ENCODE data around the gene CACNA1G. TPM values are rescaled to one million over a fixed set of nuclear protein-coding genes. Genes with fewer than 3 reads are reported as not detected.

Gene CACNA1G
- total RNA-seq, 2 experiments from 2014 or later, result not detected

- Mint-ChIP-seq H3K36me3 (ENCODE audit: low read depth) (no peaks in the 10 kb centered on the region), H3K27me3 (no peaks in the 10 kb centered on the region), H3K4me1 (no peaks in the 10 kb centered on the region), H3K27ac (no peak overlapping the region), H3K9me3 (ENCODE audit: low read depth) (no peaks in the 10 kb centered on the region), H3K4me3 (no peak overlapping the region)
- no peak for DNase-seq
- ChIA-PET CTCF (no interaction called here), POLR2A (interaction anchor here (0.6 kb wide), 1 partner anchor 153 kb away, joined by 5 read pairs; no protein-coding TSS in a partner anchor)
- intact Hi-C loops (cut with DNase I, micrococcal nuclease), result no loop called here
- ATAC-seq, result no peak
These were observed 59.0 kb downstream of the CACNA1G start for GRCh38 chr17:50619489-50619888.

- ATAC-seq (no peak), DNase-seq (no peak)
- ChIA-PET CTCF (interaction anchor here (0.7 to 0.8 kb wide), 2 partner anchors 75 to 138 kb away, joined by 3 read pairs; no protein-coding TSS in a partner anchor), POLR2A (no interaction called here)
- Mint-ChIP-seq H3K9me3 (ENCODE audit: low read depth) (no peaks in the 10 kb centered on the region), H3K4me1 (no peaks in the 10 kb centered on the region), H3K4me3 (no peak overlapping the region), H3K27ac (no peak overlapping the region), H3K27me3 (peaks cover 2% of the 10 kb centered on the region), H3K36me3 (ENCODE audit: low read depth) (no peaks in the 10 kb centered on the region)
- intact Hi-C loops (cut with DNase I, micrococcal nuclease), result no loop called here
These were observed 59.7 kb downstream of the CACNA1G start for GRCh38 chr17:50620237-50620636.

GRCh38 chr17:50620858-50621257 lies 60.3 kb downstream of the CACNA1G start:
- no peak for DNase-seq
- no peak overlapping the region for H3K4me3 Mint-ChIP-seq
- POLR2A ChIA-PET, result no interaction called here

GRCh38 chr17:50621574-50622031 lies 61.1 kb downstream of the CACNA1G start:
- Mint-ChIP-seq H3K4me1 (no peaks in the 10 kb centered on the region), H3K9me3 (ENCODE audit: low read depth) (no peaks in the 10 kb centered on the region), H3K4me3 (no peak overlapping the region), H3K27me3 (peaks cover 6% of the 10 kb centered on the region), H3K27ac (no peak overlapping the region), H3K36me3 (ENCODE audit: low read depth) (no peaks in the 10 kb centered on the region)
- DNase-seq (no peak), ATAC-seq (no peak)
- intact Hi-C loops (cut with DNase I, micrococcal nuclease), result no loop called here
- ChIA-PET POLR2A (no interaction called here), CTCF (interaction anchor here (1.0 kb wide), 1 partner anchor 9 kb away, joined by 4 read pairs; no protein-coding TSS in a partner anchor)

More at GRCh38 chr17:50620858-50621257, 60.3 kb downstream of the CACNA1G start:
- H3K27ac Mint-ChIP-seq, result no peak overlapping the region
- intact Hi-C loops (cut with DNase I, micrococcal nuclease), result no loop called here
- H3K4me1 Mint-ChIP-seq, result no peaks in the 10 kb centered on the region
- no peaks in the 10 kb centered on the region for H3K36me3 Mint-ChIP-seq (ENCODE audit: low read depth)
- no peaks in the 10 kb centered on the region for H3K9me3 Mint-ChIP-seq (ENCODE audit: low read depth)
- H3K27me3 Mint-ChIP-seq, result peaks cover 4% of the 10 kb centered on the region
- no peak for ATAC-seq
- CTCF ChIA-PET, result interaction anchor here (0.7 to 1.0 kb wide), 3 partner anchors 10 to 137 kb away, joined by 3 to 4 read pairs (median 3); no protein-coding TSS in a partner anchor

- Mint-ChIP-seq H3K9me3 (ENCODE audit: low read depth) (no peaks in the 10 kb centered on the region), H3K36me3 (ENCODE audit: low read depth) (no peaks in the 10 kb centered on the region), H3K27me3 (peaks cover 16% of the 10 kb centered on the region), H3K27ac (no peak overlapping the region), H3K4me1 (no peaks in the 10 kb centered on the region), H3K4me3 (no peak overlapping the region)
- ATAC-seq (no peak), DNase-seq (no peak)
- ChIA-PET POLR2A (no interaction called here), CTCF (interaction anchor here (0.9 to 3.9 kb wide), 5 partner anchors 8 to 82 kb away, joined by 3 to 22 read pairs (median 6); no protein-coding TSS in a partner anchor)
- intact Hi-C loops (cut with DNase I, micrococcal nuclease), result no loop called here
These were observed 63.9 kb downstream of the CACNA1G start for GRCh38 chr17:50624321-50624934.

- DNase-seq (no peak), ATAC-seq (no peak)
- intact Hi-C loops (cut with DNase I, micrococcal nuclease), result loop anchor here (5.0 kb wide), 2 partner anchors 63 to 143 kb away; partner anchors contain the start of gene CACNA1G (in 1 of the 2)
- H3K4me3 Mint-ChIP-seq, result no peak overlapping the region
- H3K27me3 Mint-ChIP-seq, result peaks cover 16% of the 10 kb centered on the region
- no peak overlapping the region for H3K27ac Mint-ChIP-seq
- H3K36me3 Mint-ChIP-seq (ENCODE audit: low read depth), result no peaks in the 10 kb centered on the region
- no peaks in the 10 kb centered on the region for H3K9me3 Mint-ChIP-seq (ENCODE audit: low read depth)
- POLR2A ChIA-PET, result no interaction called here
- CTCF ChIA-PET, result interaction anchor here (0.5 to 3.9 kb wide), 22 partner anchors 9 to 263 kb away, joined by 3 to 31 read pairs (median 4); partner anchors contain the start of gene SPATA20
- no peaks in the 10 kb centered on the region for H3K4me1 Mint-ChIP-seq
These were observed 64.7 kb downstream of the CACNA1G start for GRCh38 chr17:50625032-50625871.

- intact Hi-C loops (cut with DNase I, micrococcal nuclease), result loop anchor here (1.0 to 5.0 kb wide), 5 partner anchors 64 to 148 kb away; partner anchors contain the start of genes SPATA20 (in 2 of the 2), CACNA1G (in 1 of the 2) and RSAD1 (in 1 of the 2)
- Mint-ChIP-seq H3K36me3 (ENCODE audit: low read depth) (no peaks in the 10 kb centered on the region), H3K27me3 (peaks cover 21% of the 10 kb centered on the region), H3K27ac (no peak overlapping the region), H3K4me1 (no peaks in the 10 kb centered on the region), H3K4me3 (no peak overlapping the region), H3K9me3 (ENCODE audit: low read depth) (no peaks in the 10 kb centered on the region)
- DNase-seq (peak; percentile 83), ATAC-seq (peak; percentile 88)
- CTCF ChIA-PET, result interaction anchor here (0.6 to 3.9 kb wide), 22 partner anchors 9 to 264 kb away, joined by 3 to 31 read pairs (median 4); partner anchors contain the start of gene SPATA20
- POLR2A ChIA-PET, result interaction anchor here (0.6 kb wide), 1 partner anchor 67 kb away, joined by 3 read pairs; no protein-coding TSS in a partner anchor
These were observed 65.6 kb downstream of the CACNA1G start for GRCh38 chr17:50626037-50626574.

- DNase-seq, result no peak
- Mint-ChIP-seq H3K36me3 (ENCODE audit: low read depth) (no peaks in the 10 kb centered on the region), H3K27ac (no peak overlapping the region), H3K9me3 (ENCODE audit: low read depth) (no peaks in the 10 kb centered on the region), H3K27me3 (peaks cover 30% of the 10 kb centered on the region), H3K4me1 (no peaks in the 10 kb centered on the region), H3K4me3 (no peak overlapping the region)
- intact Hi-C loops (cut with DNase I, micrococcal nuclease), result loop anchor here (5.0 kb wide), 2 partner anchors 65 to 145 kb away; partner anchors contain the start of gene CACNA1G (in 1 of the 2)
- ChIA-PET CTCF (interaction anchor here (0.6 to 3.9 kb wide), 19 partner anchors 10 to 154 kb away, joined by 3 to 31 read pairs (median 5); partner anchors contain the start of gene CACNA1G), POLR2A (interaction anchor here (0.5 to 0.6 kb wide), 2 partner anchors 24 to 96 kb away, joined by 4 to 5 read pairs; no protein-coding TSS in a partner anchor)
- no peak for ATAC-seq
These were observed 66.7 kb downstream of the CACNA1G start for GRCh38 chr17:50627036-50627781.

- ATAC-seq (no peak), DNase-seq (no peak)
- Mint-ChIP-seq H3K27me3 (peaks cover 35% of the 10 kb centered on the region), H3K27ac (no peak overlapping the region), H3K36me3 (ENCODE audit: low read depth) (no peaks in the 10 kb centered on the region), H3K4me3 (no peak overlapping the region), H3K4me1 (no peaks in the 10 kb centered on the region), H3K9me3 (ENCODE audit: low read depth) (no peaks in the 10 kb centered on the region)
- intact Hi-C loops (cut with DNase I, micrococcal nuclease), result loop anchor here (5.0 kb wide), 2 partner anchors 66 to 146 kb away; partner anchors contain the start of gene CACNA1G (in 1 of the 2)
- ChIA-PET POLR2A (interaction anchor here (0.6 kb wide), 1 partner anchor 95 kb away, joined by 4 read pairs; no protein-coding TSS in a partner anchor), CTCF (interaction anchor here (0.6 to 3.9 kb wide), 15 partner anchors 10 to 151 kb away, joined by 3 to 31 read pairs (median 4); partner anchors contain the start of gene LUC7L3)
These were observed 67.5 kb downstream of the CACNA1G start for GRCh38 chr17:50627782-50628601.

- H3K36me3 Mint-ChIP-seq (ENCODE audit: low read depth), result no peaks in the 10 kb centered on the region
- no peak for DNase-seq
- H3K9me3 Mint-ChIP-seq (ENCODE audit: low read depth), result no peaks in the 10 kb centered on the region
- no peak for ATAC-seq
- no peak overlapping the region for H3K4me3 Mint-ChIP-seq
- CTCF ChIA-PET, result interaction anchor here (0.6 to 3.0 kb wide), 15 partner anchors 9 to 209 kb away, joined by 3 to 14 read pairs (median 4); partner anchors contain the start of gene CACNA1G
- H3K27ac Mint-ChIP-seq, result no peak overlapping the region
- POLR2A ChIA-PET, result no interaction called here
- H3K4me1 Mint-ChIP-seq, result no peaks in the 10 kb centered on the region
- intact Hi-C loops (cut with DNase I, micrococcal nuclease), result loop anchor here (1.0 to 5.0 kb wide), 5 partner anchors 65 to 212 kb away; partner anchors contain the start of gene CACNA1G (in 1 of the 2)
- H3K27me3 Mint-ChIP-seq, result peaks cover 48% of the 10 kb centered on the region
These were observed 69.4 kb downstream of the CACNA1G start for GRCh38 chr17:50629902-50630301.

All from activated CD4-positive, alpha-beta T cell treated with anti-CD3 and anti-CD28 coated beads for 36 hours (primary cell).